Measurements from ENCODE around the gene TUBB1.
"Not testable (repeated sequence)": the region's sequence is repeated elsewhere in the genome, so short reads cannot be mapped to it uniquely, and the experiment has no call there.

TUBB1 gene

GRCh38 chr20:59004763-59005522 lies 14.3 kb upstream of the TUBB1 start:
- no peak for DNase-seq (ENCODE audit: extremely low read depth in 1 of 2, low read depth in 1 of 2)

GRCh38 chr20:59005523-59006166 lies 13.6 kb upstream of the TUBB1 start:
- DNase-seq (ENCODE audit: extremely low read depth in 1 of 2, low read depth in 1 of 2) = no peak

- DNase-seq (ENCODE audit: extremely low read depth in 1 of 2, low read depth in 1 of 2) = no peak
These were observed 12.9 kb upstream of the TUBB1 start for GRCh38 chr20:59006167-59006863.

- DNase-seq (ENCODE audit: extremely low read depth in 1 of 2, low read depth in 1 of 2) = peak in 1 of 2 donors; percentile 25
These were observed 12.2 kb upstream of the TUBB1 start, which contains the start of gene CTSZ for GRCh38 chr20:59006864-59007664. CTSZ (minus strand) TSS chr20:59007254; CDS start chr20:59007128, 126 bp downstream.

GRCh38 chr20:59007665-59008511 lies 11.3 kb upstream of the TUBB1 start:
- no peak for DNase-seq (ENCODE audit: extremely low read depth in 1 of 2, low read depth in 1 of 2)

GRCh38 chr20:59008715-59009336 lies 10.4 kb upstream of the TUBB1 start:
- no peak for DNase-seq (ENCODE audit: extremely low read depth in 1 of 2, low read depth in 1 of 2)

- DNase-seq (ENCODE audit: extremely low read depth in 1 of 2, low read depth in 1 of 2) = no peak
These were observed 8.8 kb upstream of the TUBB1 start for GRCh38 chr20:59010321-59010994.

GRCh38 chr20:59010995-59011873 lies 8.0 kb upstream of the TUBB1 start:
- DNase-seq (ENCODE audit: extremely low read depth in 1 of 2, low read depth in 1 of 2) = no peak

- DNase-seq (ENCODE audit: extremely low read depth in 1 of 2, low read depth in 1 of 2) = not testable (repeated sequence)
These were observed 7.4 kb upstream of the TUBB1 start for GRCh38 chr20:59011874-59012157.

GRCh38 chr20:59013031-59013951 lies 5.9 kb upstream of the TUBB1 start:
- no peak for DNase-seq (ENCODE audit: extremely low read depth in 1 of 2, low read depth in 1 of 2)

- no peak for DNase-seq (ENCODE audit: extremely low read depth in 1 of 2, low read depth in 1 of 2)
These were observed 5.1 kb upstream of the TUBB1 start for GRCh38 chr20:59013959-59014608.

GRCh38 chr20:59014680-59015389 lies 4.4 kb upstream of the TUBB1 start:
- DNase-seq (ENCODE audit: extremely low read depth in 1 of 2, low read depth in 1 of 2) = no peak

GRCh38 chr20:59015411-59015810 lies 3.8 kb upstream of the TUBB1 start:
- no peak for DNase-seq (ENCODE audit: extremely low read depth in 1 of 2, low read depth in 1 of 2)

- no peak for DNase-seq (ENCODE audit: extremely low read depth in 1 of 2, low read depth in 1 of 2)
These were observed 3.2 kb upstream of the TUBB1 start for GRCh38 chr20:59015812-59016711.
